ENCODE results near the gene DNASE1. TPM values are rescaled to one million over a fixed set of nuclear protein-coding genes. Genes with fewer than 3 reads are reported as not detected.

Gene DNASE1
- total RNA-seq, 1 donor from 2014 or later, result 18.4 TPM

DNA sequence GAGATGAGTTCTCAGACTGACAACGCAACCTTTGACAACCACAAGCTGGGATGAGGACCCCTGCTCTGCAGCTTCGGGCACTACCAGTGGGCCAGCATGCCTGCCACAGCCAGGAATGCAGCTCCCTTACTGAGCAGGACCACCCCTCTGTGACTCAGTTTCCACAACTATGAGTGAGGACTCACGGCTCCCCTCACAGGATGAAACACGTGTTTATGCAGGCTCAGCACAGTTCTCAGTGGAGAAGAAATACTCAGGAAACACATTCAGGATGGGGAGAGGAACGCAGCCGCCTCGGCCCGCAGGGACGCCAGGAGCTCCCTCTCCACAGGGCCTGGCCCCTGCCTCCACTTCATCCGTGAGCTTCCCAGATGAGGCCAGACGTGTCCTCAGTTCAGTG lies 14.1 kb downstream of the DNASE1 start:
- TF ChIP-seq, protein P1, sequence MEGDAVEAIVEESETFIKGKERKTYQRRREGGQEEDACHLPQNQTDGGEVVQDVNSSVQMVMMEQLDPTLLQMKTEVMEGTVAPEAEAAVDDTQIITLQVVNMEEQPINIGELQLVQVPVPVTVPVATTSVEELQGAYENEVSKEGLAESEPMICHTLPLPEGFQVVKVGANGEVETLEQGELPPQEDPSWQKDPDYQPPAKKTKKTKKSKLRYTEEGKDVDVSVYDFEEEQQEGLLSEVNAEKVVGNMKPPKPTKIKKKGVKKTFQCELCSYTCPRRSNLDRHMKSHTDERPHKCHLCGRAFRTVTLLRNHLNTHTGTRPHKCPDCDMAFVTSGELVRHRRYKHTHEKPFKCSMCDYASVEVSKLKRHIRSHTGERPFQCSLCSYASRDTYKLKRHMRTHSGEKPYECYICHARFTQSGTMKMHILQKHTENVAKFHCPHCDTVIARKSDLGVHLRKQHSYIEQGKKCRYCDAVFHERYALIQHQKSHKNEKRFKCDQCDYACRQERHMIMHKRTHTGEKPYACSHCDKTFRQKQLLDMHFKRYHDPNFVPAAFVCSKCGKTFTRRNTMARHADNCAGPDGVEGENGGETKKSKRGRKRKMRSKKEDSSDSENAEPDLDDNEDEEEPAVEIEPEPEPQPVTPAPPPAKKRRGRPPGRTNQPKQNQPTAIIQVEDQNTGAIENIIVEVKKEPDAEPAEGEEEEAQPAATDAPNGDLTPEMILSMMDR (IDR thresholded peaks at IDR 0.05), result no peak
- H3K36me3 ChIP-seq, result peaks cover 52% of the 10 kb centered on the region

GRCh38 chr16:3669082-3669481 lies 14.6 kb downstream of the DNASE1 start:
- no peak for ATAC-seq
- H3K27me3 ChIP-seq, result no peaks in the 10 kb centered on the region
- TF ChIP-seq, protein P1 (IDR thresholded peaks at IDR 0.05), result no peak
- H3K4me1 ChIP-seq, result no peaks in the 10 kb centered on the region
- H3K36me3 ChIP-seq, result peaks cover 52% of the 10 kb centered on the region
- H3K9me3 ChIP-seq, result no peaks in the 10 kb centered on the region
- no peak for DNase-seq
- H3K27ac ChIP-seq, result no peak overlapping the region
- H3K4me3 ChIP-seq, result no peak overlapping the region
- intact Hi-C loops (cut with DNase I), result no loop called here

More for the DNA sequence above, 14.1 kb downstream of the DNASE1 start:
- H3K27me3 ChIP-seq, result no peaks in the 10 kb centered on the region
- ATAC-seq (no peak), DNase-seq (no peak)
- intact Hi-C loops (cut with DNase I), result no loop called here
- H3K9me3 ChIP-seq, result no peaks in the 10 kb centered on the region
- no peak overlapping the region for H3K4me3 ChIP-seq
- H3K27ac ChIP-seq, result no peak overlapping the region
- H3K4me1 ChIP-seq, result no peaks in the 10 kb centered on the region

DNA sequence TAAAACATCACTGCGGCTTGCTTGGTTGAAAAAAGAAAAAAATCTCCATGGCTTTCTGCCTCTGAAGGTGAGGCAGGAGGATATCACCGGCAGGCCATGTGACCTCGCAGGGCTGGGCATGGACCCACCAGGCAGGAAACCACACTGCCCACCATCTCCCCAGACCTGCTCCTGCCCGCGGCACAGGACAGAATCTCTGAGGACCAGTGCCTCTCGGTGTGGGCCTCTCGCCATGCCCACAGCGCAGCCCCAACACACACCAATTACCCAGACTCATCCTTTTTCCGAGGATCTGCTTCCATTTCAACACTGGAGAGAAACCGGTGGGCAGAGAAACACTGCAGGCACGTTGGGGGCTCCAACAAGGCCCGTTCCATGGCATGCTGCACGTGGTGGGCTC lies 16.2 kb downstream of the DNASE1 start:
- TF ChIP-seq, protein P1 (IDR thresholded peaks at IDR 0.05), result no peak
- H3K27me3 ChIP-seq, result no peaks in the 10 kb centered on the region
- H3K36me3 ChIP-seq, result peaks cover 55% of the 10 kb centered on the region
- no peaks in the 10 kb centered on the region for H3K4me1 ChIP-seq
- intact Hi-C loops (cut with DNase I), result no loop called here
- no peak for DNase-seq
- H3K27ac ChIP-seq, result no peak overlapping the region
- H3K9me3 ChIP-seq, result no peaks in the 10 kb centered on the region
- no peak for ATAC-seq
- no peak overlapping the region for H3K4me3 ChIP-seq

DNA sequence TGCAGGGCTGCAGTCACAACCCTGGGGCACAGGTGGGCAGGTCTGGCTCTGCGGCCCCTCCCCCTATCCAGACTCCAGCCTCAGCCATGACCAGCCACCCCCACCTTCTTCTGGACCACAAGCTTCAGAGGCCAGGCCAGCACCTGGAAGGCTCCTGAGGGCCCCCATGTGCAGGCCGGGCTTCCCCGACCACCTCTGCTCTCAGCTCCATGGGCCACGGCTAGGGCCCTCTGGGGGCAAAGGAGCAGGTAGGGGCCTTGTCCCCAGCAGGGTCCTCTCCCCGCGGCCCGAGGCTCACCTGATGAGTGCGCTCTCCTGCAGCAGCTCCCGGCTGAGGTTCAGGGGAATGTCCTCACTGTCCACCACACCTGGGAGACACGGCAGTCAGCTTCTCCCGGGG lies 16.9 kb downstream of the DNASE1 start:
- no peak overlapping the region for H3K27ac ChIP-seq
- intact Hi-C loops (cut with DNase I), result no loop called here
- H3K4me1 ChIP-seq, result no peaks in the 10 kb centered on the region
- H3K4me3 ChIP-seq, result no peak overlapping the region
- DNase-seq (no peak), ATAC-seq (no peak)
- peaks cover 54% of the 10 kb centered on the region for H3K36me3 ChIP-seq
- H3K9me3 ChIP-seq, result no peaks in the 10 kb centered on the region
- H3K27me3 ChIP-seq, result no peaks in the 10 kb centered on the region
- TF ChIP-seq, protein P1 (IDR thresholded peaks at IDR 0.05), result no peak

- TF ChIP-seq, protein P1 (IDR thresholded peaks at IDR 0.05), result no peak
- Histone ChIP-seq H3K4me3 (no peak overlapping the region), H3K27me3 (no peaks in the 10 kb centered on the region), H3K4me1 (no peaks in the 10 kb centered on the region), H3K36me3 (peaks cover 52% of the 10 kb centered on the region), H3K27ac (no peak overlapping the region), H3K9me3 (no peaks in the 10 kb centered on the region)
- intact Hi-C loops (cut with DNase I), result no loop called here
- ATAC-seq (no peak), DNase-seq (no peak)
Measured at GRCh38 chr16:3672571-3673041, 18.1 kb downstream of the DNASE1 start.

GRCh38 chr16:3673201-3673600 lies 18.7 kb downstream of the DNASE1 start:
- no peak for DNase-seq
- peaks cover 57% of the 10 kb centered on the region for H3K36me3 ChIP-seq

More at GRCh38 chr16:3673201-3673600, 18.7 kb downstream of the DNASE1 start:
- no peaks in the 10 kb centered on the region for H3K4me1 ChIP-seq
- no peaks in the 10 kb centered on the region for H3K27me3 ChIP-seq
- no peaks in the 10 kb centered on the region for H3K9me3 ChIP-seq
- H3K4me3 ChIP-seq, result no peak overlapping the region
- TF ChIP-seq, protein P1 (IDR thresholded peaks at IDR 0.05), result no peak
- H3K27ac ChIP-seq, result no peak overlapping the region
- ATAC-seq, result no peak
- intact Hi-C loops (cut with DNase I), result no loop called here

Measured in upper lobe of right lung (tissue), 1 donor.